Thyroid gland (tissue), 4 donors: Measurements from ENCODE around the gene ARL2BP. TPM values are rescaled to one million over a fixed set of nuclear protein-coding genes. Genes with fewer than 3 reads are reported as not detected.
A peak's percentile ranks its signal among the peaks of the same experiment; 100 is the strongest.

ENCODE experiments used
- DNase-seq, 2 donors: peaks; one replicate each; pipeline ENCODE4 v3.0.0-alpha.2; 2019
- H3K27ac ChIP-seq, 3 donors: fragments of 200-600 bp; sonication (generic); 1 replicate in 2 of 3; 2 replicates in 1 of 3; pipeline ENCODE4 v1.5.1; 2016 to 2019; ENCODE audit warnings: mild to moderate bottlenecking in 1 of 3, moderate library complexity in 1 of 3
- H3K27me3 ChIP-seq: fragments of 200-600 bp; sonication (generic); one replicate; pipeline ENCODE4 v1.5.1; 2019
- H3K36me3 ChIP-seq, 2 donors: fragments of 200-600 bp; sonication (generic); one replicate each; pipeline ENCODE4 v1.5.1; 2016 to 2019
- H3K4me1 ChIP-seq, 2 donors: fragments of 200-600 bp; sonication (generic); one replicate each; pipeline ENCODE4 v1.5.1; 2017 to 2019
- H3K4me3 ChIP-seq, 3 donors: fragments of 200-600 bp; sonication (generic); replicated peaks in 1 of 3; 1 replicate in 2 of 3; 2 replicates in 1 of 3; pipeline ENCODE4 v1.5.1; 2016; ENCODE audit warnings: mild to moderate bottlenecking in 1 of 3
- H3K9me3 ChIP-seq: fragments of 200-600 bp; sonication (generic); one replicate; pipeline ENCODE4 v1.5.1; 2017
- POLR2A ChIP-seq, 2 donors: fragments of 450-650 bp; IDR thresholded peaks; one replicate each; pipeline ENCODE4 v1.6.1; 2017; ENCODE audit warnings: antibody characterized with exemption in 2 of 2, mild to moderate bottlenecking in 2 of 2, moderate library complexity in 1 of 2
- WGBS, 2 donors: methylation state at CpG; one replicate each; pipeline ENCODE4 v1.1.5; 2017; 5-methylcytosine and 5-hydroxymethylcytosine counted together
- intact Hi-C: fragments of 100-400 bp; cut with DNase I; formaldehyde crosslinking; loops from one replicate; pipeline ENCODE4 v1.15.1; 2023
- total RNA-seq, 4 donors: library from RNA; depleted of rRNA; stranded (reverse); fragments of >200 nt; gene quantifications; one replicate each; pipeline ENCODE4 v1.2.3, GENCODE V29; 2016
- TF ChIP-seq, protein P1 (sequence below), 6 experiments: fragments of 200-600 bp in 3 of 6; fragments of 450-650 bp in 3 of 6; sonication (generic) in 3 of 6; IDR thresholded peaks; one replicate each; pipeline ENCODE4 v1.5.1; 2016 to 2019; ENCODE audit warnings: antibody characterized with exemption in 6 of 6, mild to moderate bottlenecking in 2 of 6, inconsistent platforms in 1 of 6, moderate library complexity in 1 of 6

The ARL2BP gene
- total RNA-seq, 4 donors from 2014 or later: 51.2 to 68.9 (median 60.0) TPM

DNA sequence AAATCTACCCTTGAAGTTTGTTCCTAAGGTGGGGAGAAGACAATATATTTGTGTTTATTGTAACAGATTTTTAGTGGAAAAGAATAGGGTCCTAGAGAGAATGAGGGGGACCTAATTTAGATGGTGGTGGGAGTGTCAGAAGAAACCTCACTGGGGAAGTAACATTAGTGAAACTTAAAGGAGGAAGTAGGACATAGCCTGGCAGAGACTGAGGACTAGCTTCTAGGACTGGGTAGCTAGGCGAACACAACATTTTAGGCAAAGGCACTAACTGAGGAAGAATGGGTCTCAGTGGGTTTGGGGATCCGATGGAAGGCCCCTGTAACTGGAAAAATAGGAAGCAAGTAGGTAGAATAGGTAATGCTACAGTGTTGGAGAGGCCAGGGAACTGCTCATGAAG is 4.2 kb upstream of the ARL2BP start:
- no peak overlapping the region for H3K27ac ChIP-seq
- no peaks in the 10 kb centered on the region for H3K27me3 ChIP-seq
- peaks cover 0 to 4% of the 10 kb centered on the region in 2 donors for H3K36me3 ChIP-seq
- no peak overlapping the region for H3K4me3 ChIP-seq
- no peak for DNase-seq
- WGBS, 2 donors: 92 to 96% methylated on average over 2 of the region's 2 CpGs
- intact Hi-C loops: loop anchor here (10.0 kb wide), 1 partner anchor 56 kb away; the partner anchor contains the start of genes PSME3IP1 and RSPRY1
- H3K4me1 ChIP-seq: peaks cover 2 to 6% of the 10 kb centered on the region in 2 donors
- TF ChIP-seq POLR2A (IDR thresholded peaks at IDR 0.05): no peak
- TF ChIP-seq, protein P1, sequence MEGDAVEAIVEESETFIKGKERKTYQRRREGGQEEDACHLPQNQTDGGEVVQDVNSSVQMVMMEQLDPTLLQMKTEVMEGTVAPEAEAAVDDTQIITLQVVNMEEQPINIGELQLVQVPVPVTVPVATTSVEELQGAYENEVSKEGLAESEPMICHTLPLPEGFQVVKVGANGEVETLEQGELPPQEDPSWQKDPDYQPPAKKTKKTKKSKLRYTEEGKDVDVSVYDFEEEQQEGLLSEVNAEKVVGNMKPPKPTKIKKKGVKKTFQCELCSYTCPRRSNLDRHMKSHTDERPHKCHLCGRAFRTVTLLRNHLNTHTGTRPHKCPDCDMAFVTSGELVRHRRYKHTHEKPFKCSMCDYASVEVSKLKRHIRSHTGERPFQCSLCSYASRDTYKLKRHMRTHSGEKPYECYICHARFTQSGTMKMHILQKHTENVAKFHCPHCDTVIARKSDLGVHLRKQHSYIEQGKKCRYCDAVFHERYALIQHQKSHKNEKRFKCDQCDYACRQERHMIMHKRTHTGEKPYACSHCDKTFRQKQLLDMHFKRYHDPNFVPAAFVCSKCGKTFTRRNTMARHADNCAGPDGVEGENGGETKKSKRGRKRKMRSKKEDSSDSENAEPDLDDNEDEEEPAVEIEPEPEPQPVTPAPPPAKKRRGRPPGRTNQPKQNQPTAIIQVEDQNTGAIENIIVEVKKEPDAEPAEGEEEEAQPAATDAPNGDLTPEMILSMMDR (IDR thresholded peaks at IDR 0.05): no peak
- no peaks in the 10 kb centered on the region for H3K9me3 ChIP-seq

DNA sequence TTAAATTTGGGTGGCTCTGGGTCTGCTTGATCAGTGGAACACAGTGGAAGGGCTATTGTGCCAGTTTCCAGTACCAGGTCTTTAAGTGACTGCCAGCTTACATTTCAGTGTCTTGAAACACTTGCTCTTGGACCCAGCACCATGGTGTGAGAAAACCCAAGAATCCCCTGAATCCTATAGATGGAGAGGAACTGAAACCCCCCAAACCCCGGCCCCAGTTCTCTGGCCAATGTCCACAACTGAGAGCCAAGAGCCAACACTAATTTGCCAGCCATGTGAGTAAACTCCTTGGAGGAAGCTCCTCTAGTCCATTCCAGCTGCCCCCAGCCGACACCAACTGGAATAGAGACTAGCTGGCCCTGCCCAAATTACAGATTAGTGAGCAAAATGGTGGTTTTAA is 2.4 kb upstream of the ARL2BP start:
- Histone ChIP-seq H3K4me1 (peaks cover 6 to 12% of the 10 kb centered on the region in 2 donors), H3K4me3 (no peak overlapping the region), H3K36me3 (peaks cover 0 to 4% of the 10 kb centered on the region in 2 donors), H3K27ac (no peak overlapping the region), H3K9me3 (no peaks in the 10 kb centered on the region), H3K27me3 (no peaks in the 10 kb centered on the region)
- 84 to 100% methylated on average over 2 of the region's 2 CpGs for WGBS, 2 donors
- no peak for DNase-seq
- intact Hi-C loops: loop anchor here (10.0 kb wide), 1 partner anchor 58 kb away; the partner anchor contains the start of genes PSME3IP1 and RSPRY1
- TF ChIP-seq, protein P1 (IDR thresholded peaks at IDR 0.05): no peak
- TF ChIP-seq POLR2A (IDR thresholded peaks at IDR 0.05): no peak

DNA sequence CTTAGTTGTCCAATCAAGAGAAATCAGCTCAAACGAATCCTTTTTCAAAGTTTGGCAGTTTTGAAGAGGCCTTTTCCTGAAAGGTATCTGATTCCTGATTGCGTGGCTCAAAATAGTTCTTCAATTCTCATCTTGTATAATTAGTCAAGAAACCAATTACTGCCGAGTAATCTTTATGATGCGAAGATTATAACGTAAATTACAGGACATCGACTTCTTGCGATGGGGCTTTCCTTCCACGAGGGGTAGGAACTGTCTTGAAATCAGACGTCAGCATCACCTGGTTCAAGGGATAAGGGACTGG is 644 bp upstream of the ARL2BP start:
- no peaks in the 10 kb centered on the region for H3K27me3 ChIP-seq
- peak overlapping the region; percentile 78 to 94 (median 80) for H3K27ac ChIP-seq
- intact Hi-C loops: loop anchor here (10.0 kb wide), 1 partner anchor 60 kb away; the partner anchor contains the start of genes PSME3IP1 and RSPRY1
- 8 to 9% methylated on average over 9 of the region's 9 CpGs for WGBS, 2 donors
- H3K36me3 ChIP-seq: peaks cover 7 to 10% of the 10 kb centered on the region in 2 donors
- TF ChIP-seq POLR2A (IDR thresholded peaks at IDR 0.05): no peak
- TF ChIP-seq, protein P1 (IDR thresholded peaks at IDR 0.05): peak in 1 of 6 experiments; percentile 15
- peak overlapping the region in 2 of 3 donors; percentile 19 to 70 for H3K4me3 ChIP-seq
- no peaks in the 10 kb centered on the region for H3K9me3 ChIP-seq
- H3K4me1 ChIP-seq: peaks cover 6 to 12% of the 10 kb centered on the region in 2 donors
- DNase-seq: no peak

DNA sequence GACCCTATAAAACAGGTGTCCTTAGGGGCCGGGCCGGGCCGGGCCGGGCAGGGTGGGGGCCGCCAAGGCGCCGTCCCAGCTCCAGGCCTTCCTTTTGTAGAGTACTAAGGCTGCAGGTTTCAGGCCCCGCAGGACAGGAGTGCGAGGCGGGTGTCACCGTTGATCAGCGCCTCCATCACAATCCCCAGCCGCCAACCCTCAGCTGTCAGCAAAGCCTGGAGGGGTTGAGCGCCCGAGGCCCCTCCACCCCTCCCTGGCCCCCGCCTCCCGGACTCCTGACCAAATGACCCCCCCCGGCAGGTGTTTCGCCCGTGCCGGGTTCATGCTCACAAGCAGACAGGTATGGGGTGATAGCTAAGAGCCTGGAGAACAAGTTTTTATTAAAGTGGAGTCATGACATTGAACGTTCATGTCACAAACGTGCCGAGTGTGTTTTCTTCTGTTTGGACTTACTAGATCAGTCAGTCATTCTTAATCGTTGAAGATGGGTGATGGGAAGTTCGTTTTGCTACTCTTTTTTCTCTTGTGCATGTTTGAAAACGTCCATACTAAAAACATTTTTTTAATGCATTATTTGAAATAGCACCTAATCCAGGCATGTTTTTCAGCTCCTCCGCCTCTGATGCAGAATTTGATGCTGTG is 534 bp downstream of the ARL2BP start:
- peak overlapping the region; percentile 82 to 94 (median 89) for H3K27ac ChIP-seq

More for the DNA sequence above, 534 bp downstream of the ARL2BP start:
- WGBS, 2 donors: 5% methylated on average over 21 to 25 of the region's 28 CpGs
- H3K27me3 ChIP-seq: no peaks in the 10 kb centered on the region
- H3K9me3 ChIP-seq: no peaks in the 10 kb centered on the region
- H3K4me3 ChIP-seq: peak overlapping the region; percentile 29 to 70 (median 59)
- H3K4me1 ChIP-seq: peaks cover 6 to 12% of the 10 kb centered on the region in 2 donors
- TF ChIP-seq POLR2A (IDR thresholded peaks at IDR 0.05): no peak
- TF ChIP-seq, protein P1 (IDR thresholded peaks at IDR 0.05): no peak
- H3K36me3 ChIP-seq: peaks cover 16 to 18% of the 10 kb centered on the region in 2 donors
- peak; percentile 56 to 61 for DNase-seq
- intact Hi-C loops: loop anchor here (10.0 kb wide), 1 partner anchor 61 kb away; the partner anchor contains the start of genes PSME3IP1 and RSPRY1
